CD4-positive, alpha-beta T cell treated with Interleukin-6 at 100 ng/mL for 8 hours (primary cell): ENCODE data around the gene ATP5F1A.

ENCODE experiments used
- DNase-seq: peaks from one replicate; pipeline ENCODE4 v3.0.0-alpha.2; 2020; ENCODE audit warnings: mixed read lengths, low spot score

ATP5F1A gene

GRCh38 chr18:46073474-46074331 is 24.4 kb downstream of the ATP5F1A start:
- DNase-seq, result peak; percentile 67

- DNase-seq, result no peak
These were observed 25.1 kb downstream of the ATP5F1A start for GRCh38 chr18:46072959-46073358.

- DNase-seq, result no peak
These were observed 25.7 kb downstream of the ATP5F1A start for GRCh38 chr18:46072376-46072867.

GRCh38 chr18:46071653-46072375 is 26.3 kb downstream of the ATP5F1A start, which contains the start of gene PSTPIP2:
PSTPIP2 (minus strand) TSS chr18:46072260; CDS start chr18:46072188, 72 bp downstream.
- peak; percentile 59 for DNase-seq

- no peak for DNase-seq
These were observed 27.1 kb downstream of the ATP5F1A start for GRCh38 chr18:46070815-46071652.

GRCh38 chr18:46070232-46070631 is 27.9 kb downstream of the ATP5F1A start:
- no peak for DNase-seq

- DNase-seq, result no peak
These were observed 28.6 kb downstream of the ATP5F1A start for GRCh38 chr18:46069524-46069923.

GRCh38 chr18:46068763-46069162 is 29.3 kb downstream of the ATP5F1A start:
- no peak for DNase-seq

GRCh38 chr18:46067438-46068007 is 30.6 kb downstream of the ATP5F1A start:
- no peak for DNase-seq

- DNase-seq, result no peak
These were observed 35.3 kb downstream of the ATP5F1A start for GRCh38 chr18:46062781-46063180.

- no peak for DNase-seq
These were observed 36.3 kb downstream of the ATP5F1A start for GRCh38 chr18:46061796-46062195.

- DNase-seq, result no peak
These were observed 36.7 kb downstream of the ATP5F1A start for GRCh38 chr18:46061387-46061786.

GRCh38 chr18:46060359-46060841 is 37.7 kb downstream of the ATP5F1A start:
- no peak for DNase-seq

- no peak for DNase-seq
These were observed 42.3 kb downstream of the ATP5F1A start for GRCh38 chr18:46055838-46056230.

- DNase-seq, result peak; percentile 31
These were observed 42.9 kb downstream of the ATP5F1A start for GRCh38 chr18:46054956-46055837.

- no peak for DNase-seq
These were observed 44.6 kb downstream of the ATP5F1A start for GRCh38 chr18:46053368-46054095.

GRCh38 chr18:46051731-46052461 is 46.2 kb downstream of the ATP5F1A start:
- no peak for DNase-seq

- DNase-seq, result no peak
These were observed 47.8 kb downstream of the ATP5F1A start for GRCh38 chr18:46050268-46050667.

GRCh38 chr18:46048641-46049040 is 49.5 kb downstream of the ATP5F1A start:
- no peak for DNase-seq
